Loucy (cell line): Measurements from ENCODE around the gene TMEM139.

Experiments used
- CTCF ChIP-seq: fragments of 200-600 bp; sonication (generic); conservative IDR thresholded peaks from 2 replicates; pipeline ENCODE4 v1.5.1; 2014; ENCODE audit warnings: mild to moderate bottlenecking, antibody characterized with exemption, low read length
- EZH2phosphoT487 ChIP-seq: fragments of 200-600 bp; IDR thresholded peaks from 2 replicates; pipeline ENCODE4 v1.6.1; 2018; ENCODE audit warnings: antibody characterized with exemption, mild to moderate bottlenecking, moderate library complexity, borderline replicate concordance

DNA sequence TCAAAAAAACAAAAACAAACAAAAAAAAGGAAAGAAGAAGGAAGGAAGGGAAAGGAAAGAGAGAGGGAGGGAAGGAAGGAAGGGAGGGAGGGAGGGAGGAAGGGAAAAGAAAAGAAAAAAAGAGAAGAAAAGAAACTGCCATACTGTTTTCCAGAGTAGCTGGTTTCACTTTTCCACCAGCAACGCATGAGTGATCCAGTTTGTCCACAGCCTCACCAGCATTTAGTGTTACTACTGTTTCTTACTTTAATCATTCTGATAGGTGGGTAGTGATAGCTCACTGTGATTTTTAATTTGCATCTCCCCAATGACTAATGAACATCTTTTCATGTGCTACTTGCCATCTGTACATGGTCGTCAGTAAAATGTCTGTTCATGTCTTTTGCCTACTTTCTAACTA lies 11.9 kb upstream of the TMEM139 start:
- TF ChIP-seq CTCF = no peak
- TF ChIP-seq EZH2phosphoT487 = no peak
